Fibroblast of mammary gland (primary cell): ENCODE results near the gene FAM13A.
A peak's percentile ranks its signal among the peaks of the same experiment; 100 is the strongest.

Source experiments
- DNase-seq: peaks from one replicate; pipeline ENCODE4 v3.0.0-alpha.2; 2010; ENCODE audit warnings: low read depth
- H3K4me3 ChIP-seq: 2 replicates; pipeline ENCODE4 v1.5.1; 2011; ENCODE audit warnings: low read depth, mild to moderate bottlenecking, low read length, moderate library complexity; ENCODE audit not compliant: control insufficient read depth
- CTCF ChIP-seq: conservative IDR thresholded peaks from 2 replicates; pipeline ENCODE4 v1.5.1; 2011; ENCODE audit warnings: low read depth, low read length, inconsistent platforms; ENCODE audit not compliant: control insufficient read depth, insufficient read depth

Gene FAM13A

GRCh38 chr4:88734403-88734949 is 322.5 kb downstream of the FAM13A start:
- H3K4me3 ChIP-seq = no peak overlapping the region
- peak; percentile 25 for DNase-seq
- TF ChIP-seq CTCF = no peak

- DNase-seq = no peak
- no peak overlapping the region for H3K4me3 ChIP-seq
- no peak for TF ChIP-seq CTCF
Observed at GRCh38 chr4:88732714-88733368, 324.1 kb downstream of the FAM13A start.

- no peak overlapping the region for H3K4me3 ChIP-seq
- no peak for TF ChIP-seq CTCF
- DNase-seq = no peak
Observed at GRCh38 chr4:88731381-88731780, 325.6 kb downstream of the FAM13A start.

- no peak for TF ChIP-seq CTCF
- DNase-seq = no peak
- no peak overlapping the region for H3K4me3 ChIP-seq
Observed at GRCh38 chr4:88730811-88731210, 326.2 kb downstream of the FAM13A start.

DNA sequence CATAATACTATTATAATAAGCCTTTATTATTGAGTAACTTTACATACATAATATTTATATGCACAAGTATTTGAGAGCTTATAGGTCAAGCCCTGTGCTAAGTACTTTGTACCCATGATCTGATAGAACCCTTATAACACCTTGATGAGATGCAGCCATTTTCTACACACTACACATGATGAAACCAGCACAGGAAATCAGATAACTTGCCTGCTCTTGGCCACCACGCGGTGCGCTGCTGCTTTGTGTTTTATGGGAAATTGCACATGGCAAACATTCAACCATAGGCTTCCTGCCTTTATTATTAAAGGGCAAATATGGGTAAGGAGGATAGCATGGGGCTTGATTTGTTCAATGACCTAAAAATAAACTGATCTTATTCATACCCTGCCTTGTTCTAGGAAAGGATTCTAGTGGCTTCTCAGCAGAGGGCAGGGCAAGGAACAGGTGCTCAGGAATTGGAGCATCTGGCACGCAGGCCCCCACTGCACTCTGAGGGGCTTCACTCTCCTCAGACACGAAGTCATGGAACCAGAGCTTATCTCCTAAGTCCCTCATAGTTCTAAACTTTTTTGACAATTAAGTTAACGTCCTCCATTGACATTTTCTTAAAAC is 327.7 kb downstream of the FAM13A start:
- no peak overlapping the region for H3K4me3 ChIP-seq
- no peak for TF ChIP-seq CTCF
- no peak for DNase-seq

GRCh38 chr4:88728146-88728545 is 328.8 kb downstream of the FAM13A start:
- H3K4me3 ChIP-seq = no peak overlapping the region
- TF ChIP-seq CTCF = no peak
- no peak for DNase-seq
